ENCODE measurements around the gene GSTP1. TPM values are rescaled to one million over a fixed set of nuclear protein-coding genes. Genes with fewer than 3 reads are reported as not detected.

GSTP1 gene
- total and polyA plus RNA-seq, 2 of the 8 experiments (the other 6 are each of a cell fraction or from before 2014, with no cell fraction given): 1,454 to 3,329 TPM

DNA sequence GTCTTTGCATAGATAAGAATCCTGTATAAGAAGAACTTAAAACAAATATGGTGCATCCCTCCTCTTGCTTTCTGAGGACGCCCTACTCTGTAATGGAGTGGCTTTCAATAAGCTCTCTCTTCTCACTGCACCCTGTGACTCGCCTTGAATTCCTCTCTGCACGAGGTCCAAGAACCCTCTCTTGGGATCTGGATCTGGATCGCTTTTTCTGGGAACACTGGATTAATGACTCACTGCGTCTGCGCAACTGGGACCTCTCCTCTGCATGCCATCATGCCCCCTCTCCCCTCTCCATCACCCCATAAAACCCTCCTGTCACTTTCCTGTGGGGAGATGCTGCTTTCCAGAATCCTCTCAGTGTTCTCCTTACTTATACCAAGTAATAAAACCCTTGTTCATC lies 45.3 kb upstream of the GSTP1 start:
- no peak overlapping the region for H3K18ac ChIP-seq (ENCODE audit: extremely low read depth, low read length)
- no peak for TF ChIP-seq FOSL1 (IDR thresholded peaks at IDR 0.05; ENCODE audit: insufficient read depth, low read depth, low read length)
- TF ChIP-seq TAF1 (IDR thresholded peaks at IDR 0.05; ENCODE audit: low read depth, low read length): no peak
- no peak for TF ChIP-seq NRF1 (IDR thresholded peaks at IDR 0.05; ENCODE audit: low read depth, low read length)
- TF ChIP-seq RFX5 (IDR thresholded peaks at IDR 0.05; ENCODE audit: borderline replicate concordance, low read depth, low read length): no peak
- TF ChIP-seq JUND (IDR thresholded peaks at IDR 0.05; ENCODE audit: low read length): no peak
- no peak for TF ChIP-seq CHD1 (IDR thresholded peaks at IDR 0.05; ENCODE audit: low read depth, low read length)
- TF ChIP-seq POLR2AphosphoS5 (IDR thresholded peaks at IDR 0.05; ENCODE audit: low read depth, low read length): no peak
- TF ChIP-seq SP4 (IDR thresholded peaks at IDR 0.05; ENCODE audit: low read length): no peak
- no peak for TF ChIP-seq KDM1A (IDR thresholded peaks at IDR 0.05; ENCODE audit: borderline replicate concordance, low read length)
- TF ChIP-seq CTBP2 (IDR thresholded peaks at IDR 0.05; ENCODE audit: borderline replicate concordance, insufficient read depth, insufficient read length, low read length): no peak
- TF ChIP-seq, protein P1, sequence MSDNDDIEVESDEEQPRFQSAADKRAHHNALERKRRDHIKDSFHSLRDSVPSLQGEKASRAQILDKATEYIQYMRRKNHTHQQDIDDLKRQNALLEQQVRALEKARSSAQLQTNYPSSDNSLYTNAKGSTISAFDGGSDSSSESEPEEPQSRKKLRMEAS (IDR thresholded peaks at IDR 0.05): no peak
- no peak for TF ChIP-seq SIRT6 (IDR thresholded peaks at IDR 0.05; ENCODE audit: low read length)
- no peak for TF ChIP-seq CBX8 (IDR thresholded peaks at IDR 0.05; ENCODE audit: borderline replicate concordance, low read depth, low read length)
- TF ChIP-seq MAFK (IDR thresholded peaks at IDR 0.05; ENCODE audit: low read depth, low read length): no peak
- TF ChIP-seq ZNF274 (IDR thresholded peaks at IDR 0.05; ENCODE audit: borderline replicate concordance, extremely low read depth, low read length): no peak
- TF ChIP-seq BRCA1 (IDR thresholded peaks at IDR 0.05; ENCODE audit: low read depth, low read length): no peak
- no peak for TF ChIP-seq SP2 (IDR thresholded peaks at IDR 0.05; ENCODE audit: low read length)
- no peak overlapping the region for H3K9ac ChIP-seq (replicated peaks in 1 of 4; ENCODE audit: extremely low read depth in 1 of 4, low read depth in 3 of 4, low read length in 3 of 4)
- no peaks in the 10 kb centered on the region for H3K79me1 ChIP-seq (ENCODE audit: low read depth, low read length)
- no peak overlapping the region for H2BK120ac ChIP-seq (replicated peaks; ENCODE audit: low read depth, low read length)
- no peaks in the 10 kb centered on the region for H4K20me1 ChIP-seq (replicated peaks in 1 of 2; ENCODE audit: control insufficient read depth in 1 of 2, insufficient read depth in 2 of 2, low read length in 2 of 2)
- H4K8ac ChIP-seq (ENCODE audit: extremely low read depth, insufficient read depth, low read length): no peak overlapping the region
- H2BK15ac ChIP-seq (ENCODE audit: low read length): no peak overlapping the region
- no peaks in the 10 kb centered on the region for H3K36me3 ChIP-seq (ENCODE audit: control insufficient read depth in 2 of 4, insufficient read depth in 4 of 4, low read length in 3 of 4)
- H3K27ac ChIP-seq (ENCODE audit: low read depth, low read length): no peak overlapping the region
- H2AK5ac ChIP-seq (ENCODE audit: low read depth, low read length): no peak overlapping the region
- no peak overlapping the region for H3K23ac ChIP-seq (ENCODE audit: insufficient read length)
- 81% methylated on average over 6 of the region's 6 CpGs; no CpG with 5 or more reads in 1 of the 2 experiments for WGBS, 2 experiments (ENCODE audit: extremely low coverage in 1 of 2, insufficient coverage in 1 of 2, insufficient read length in 1 of 2, insufficient replicate concordance in 2 of 2, low coverage in 1 of 2, low lambda C conversion rate in 2 of 2, missing lambda C conversion rate in 1 of 2)
- H3K56ac ChIP-seq (replicated peaks; ENCODE audit: insufficient read length, low read depth, low read length): no peak overlapping the region
- peaks cover 24 to 30% of the 10 kb centered on the region in 2 experiments for H3K9me3 ChIP-seq (ENCODE audit: insufficient read depth in 2 of 2, low read depth in 1 of 2, low read length in 1 of 2)
- no peaks in the 10 kb centered on the region; a peak in 1 of 7 replicates for H3K27me3 ChIP-seq (replicated peaks in 1 of 4; ENCODE audit: control insufficient read depth in 3 of 4, extremely low read depth in 1 of 4, insufficient read depth in 3 of 4, low read length in 3 of 4)
- H4K91ac ChIP-seq (replicated peaks; ENCODE audit: insufficient read length, low read length): no peak overlapping the region
- FAIRE-seq (no peak), DNase-seq (ENCODE audit: low read depth in 1 of 2, low spot score in 2 of 2) (no peak)
- no peak overlapping the region for H3K4me2 ChIP-seq (ENCODE audit: insufficient read depth in 1 of 2, low read depth in 2 of 2, low read length in 2 of 2)
- H3K4me1 ChIP-seq (replicated peaks in 1 of 4; ENCODE audit: control insufficient read depth in 3 of 4, insufficient read depth in 4 of 4, low read length in 3 of 4): peaks cover 0 to 3% (median 0%) of the 10 kb centered on the region in 4 experiments; a peak in 2 of 7 replicates
- H4K5ac ChIP-seq (ENCODE audit: insufficient read length, low read depth, low read length): no peak overlapping the region
- no peaks in the 10 kb centered on the region for H3K23me2 ChIP-seq (ENCODE audit: low read depth, low read length)
- no peak overlapping the region for H2AFZ ChIP-seq (ENCODE audit: low read length)
- H2BK12ac ChIP-seq (ENCODE audit: low read depth, low read length): no peak overlapping the region
- no peak overlapping the region for H3K14ac ChIP-seq (ENCODE audit: insufficient read length)
- H3K4ac ChIP-seq (replicated peaks; ENCODE audit: insufficient read length, low read depth, low read length): no peak overlapping the region
- CTCF ChIA-PET (ENCODE audit: partially characterized antibody): no interaction called here
- H2BK5ac ChIP-seq (ENCODE audit: low read depth, low read length): no peak overlapping the region
- H3K79me2 ChIP-seq (ENCODE audit: control insufficient read depth in 1 of 2, insufficient read depth in 2 of 2, low read length in 2 of 2): no peaks in the 10 kb centered on the region
- POLR2A ChIA-PET (ENCODE audit: partially characterized antibody): no interaction called here
- no peak overlapping the region for H3K4me3 ChIP-seq (ENCODE audit: extremely low read depth in 1 of 4, insufficient read depth in 2 of 4, low read depth in 3 of 4, low read length in 4 of 4)
- no peak overlapping the region for H2BK20ac ChIP-seq (ENCODE audit: low read length)
